ENCODE results near the gene E2F8.

The E2F8 gene

DNA sequence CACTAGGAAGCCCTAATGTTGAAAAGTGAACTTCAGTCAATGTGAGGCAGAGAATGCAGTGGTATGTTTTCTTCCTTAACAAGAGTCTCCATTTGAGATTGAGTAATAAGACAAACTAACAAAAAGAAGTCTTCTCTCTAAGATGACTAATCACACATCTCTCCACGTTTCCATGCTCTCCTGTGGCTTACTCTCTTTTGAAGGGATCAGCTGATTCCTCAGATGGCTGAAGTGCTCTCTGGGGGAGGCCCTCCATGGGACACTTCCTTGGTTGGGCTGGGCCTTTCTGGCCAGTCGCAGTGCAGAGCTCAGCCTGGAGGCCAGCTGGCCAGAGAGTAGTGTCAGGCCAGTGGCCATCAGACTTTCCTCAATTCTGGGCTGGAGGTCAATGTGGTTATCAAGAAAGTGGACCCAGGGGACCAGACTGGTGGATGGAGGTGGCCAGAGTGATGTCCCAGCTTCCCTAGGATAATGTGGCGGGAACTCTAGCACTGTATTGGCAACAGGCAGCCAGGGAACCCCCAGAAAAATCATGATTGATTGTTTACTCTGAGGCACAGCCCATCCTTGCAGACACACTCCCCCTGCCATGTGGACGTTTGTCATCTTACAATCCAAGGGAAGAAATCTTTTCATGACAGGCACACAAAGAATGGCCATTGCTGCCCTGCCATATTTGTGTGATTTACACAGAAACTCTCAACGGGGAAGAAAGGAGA, 53.5 kb downstream of the E2F8 start:
- DNase-seq (ENCODE audit: low spot score), result no peak

DNA sequence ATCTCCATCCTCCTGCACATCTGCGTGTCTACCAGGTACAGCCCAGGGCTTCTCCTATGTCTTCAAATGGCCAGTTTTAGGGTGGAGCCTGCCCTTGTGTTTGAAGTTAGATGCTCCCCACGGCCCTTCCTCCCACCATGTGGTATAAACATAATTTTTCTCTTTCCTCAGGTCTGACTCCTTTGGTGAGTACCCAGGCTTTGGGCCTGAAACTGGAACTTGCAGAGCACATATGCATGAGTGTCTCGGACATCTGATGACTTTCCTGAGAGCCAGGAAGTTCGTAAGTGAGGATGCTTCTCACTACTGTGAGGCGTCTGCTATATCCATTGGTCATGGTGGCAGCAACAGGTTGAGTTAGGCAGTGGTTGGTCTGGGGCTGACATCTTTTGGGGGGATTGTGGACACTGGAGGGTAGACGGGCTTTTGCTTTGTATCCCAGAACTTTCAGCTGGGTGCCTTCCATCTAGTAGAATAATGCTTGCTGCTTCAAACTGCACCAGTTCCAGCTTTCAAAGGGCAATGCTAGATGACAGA, 55.2 kb downstream of the E2F8 start:
- no peak for DNase-seq (ENCODE audit: low spot score)

DNA sequence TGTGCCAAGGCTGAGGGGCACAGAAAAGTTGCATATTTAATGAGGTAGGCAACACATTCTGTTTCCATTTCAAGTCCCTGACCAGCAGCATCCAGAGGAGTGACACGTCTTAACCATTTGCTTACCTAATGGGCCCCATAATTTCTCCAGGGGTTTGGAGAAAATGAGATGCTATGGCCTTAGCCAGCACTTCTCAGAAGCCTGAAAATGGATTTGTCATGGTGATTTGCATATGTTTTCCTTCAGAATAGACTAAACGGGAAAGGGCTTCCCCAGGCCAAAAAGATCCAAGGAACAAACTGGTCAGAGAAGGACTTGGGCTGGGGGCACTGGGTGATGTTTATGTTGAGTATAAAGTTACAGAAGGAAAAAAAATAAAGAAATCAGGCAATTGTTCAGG, 55.7 kb downstream of the E2F8 start:
- DNase-seq (ENCODE audit: low spot score), result no peak

DNA sequence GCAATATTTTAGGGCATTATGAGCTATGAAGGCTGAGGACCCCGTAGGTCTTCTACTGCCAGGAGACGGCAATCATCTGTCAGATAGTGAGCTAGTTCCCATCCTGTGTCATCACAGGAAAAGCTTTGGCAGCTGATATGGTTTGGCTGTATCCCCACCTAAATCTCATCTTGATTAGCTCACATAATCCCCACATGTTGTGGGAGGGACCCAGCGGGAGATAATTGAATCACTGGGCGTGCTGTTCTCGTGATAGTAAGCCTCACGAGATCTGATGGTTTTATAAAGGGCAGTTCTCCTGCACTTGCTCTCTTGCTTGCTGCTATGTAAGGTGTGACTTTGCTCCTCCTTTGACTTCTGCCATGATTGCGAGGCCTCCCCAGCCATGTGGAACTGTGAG, 57.1 kb downstream of the E2F8 start:
- no peak for DNase-seq (ENCODE audit: low spot score)

DNA sequence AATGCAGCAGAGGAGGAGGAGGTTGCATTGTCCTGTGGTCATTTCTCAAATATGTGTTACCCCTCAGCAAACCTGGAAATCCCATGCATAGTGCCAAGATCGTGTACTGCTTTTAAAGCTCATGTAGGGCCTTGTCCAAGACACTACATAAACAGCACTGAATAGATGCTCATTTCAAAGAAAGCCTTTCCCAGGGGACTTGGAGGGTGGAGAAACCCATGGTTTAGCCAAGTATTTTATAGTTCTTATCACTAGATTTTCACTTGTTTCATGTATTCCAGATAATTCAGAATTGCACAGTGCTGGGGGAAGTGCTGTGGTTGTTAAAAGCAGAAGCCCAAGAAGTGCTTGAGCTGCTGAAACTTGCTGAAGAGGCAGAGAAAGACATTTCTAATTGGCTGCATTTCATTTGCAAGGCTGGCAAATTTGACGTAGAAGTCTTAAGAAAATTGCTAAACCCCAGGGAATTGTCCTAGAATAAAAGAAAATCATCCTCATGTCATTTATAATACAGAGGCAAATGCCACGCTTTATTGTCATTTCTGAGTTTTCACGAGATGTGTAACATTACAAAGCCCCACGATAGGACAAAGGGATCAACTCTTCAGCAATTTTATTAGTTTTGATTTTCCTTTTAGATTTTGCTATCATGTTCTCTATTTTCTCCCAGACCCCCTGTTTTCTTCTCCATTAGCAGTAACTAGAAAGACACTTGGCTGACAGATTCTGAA, 59.0 kb downstream of the E2F8 start:
- no peak for DNase-seq (ENCODE audit: low spot score)

DNA sequence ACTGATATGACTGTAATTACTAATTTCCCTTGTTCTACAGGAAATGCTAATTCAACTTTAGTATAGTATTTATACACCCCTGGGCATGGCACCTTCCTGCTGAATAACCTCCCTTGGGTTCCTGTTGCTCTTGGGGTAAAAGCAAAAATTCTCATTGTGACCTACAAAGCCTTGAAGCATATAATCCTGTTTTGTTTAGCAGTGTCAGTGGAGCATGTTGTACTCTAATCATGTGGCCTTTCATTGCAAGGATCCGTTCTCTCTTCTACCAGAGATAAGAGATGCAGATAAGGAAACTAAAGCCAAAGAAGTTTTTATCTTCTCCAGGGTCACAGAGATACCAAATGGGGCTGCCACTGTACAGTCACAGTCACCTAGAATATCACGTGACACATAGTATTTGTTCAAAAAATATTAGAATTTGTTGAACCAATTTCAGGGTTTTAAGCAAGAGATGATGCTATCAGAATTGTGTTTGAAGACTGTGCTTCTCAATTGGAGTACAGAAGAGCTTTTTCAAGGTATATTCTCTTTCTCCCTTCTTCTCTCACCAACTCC, 64.0 kb downstream of the E2F8 start:
- DNase-seq (ENCODE audit: low spot score), result no peak
